ENCODE data around the gene PTPRN2.

DNA sequence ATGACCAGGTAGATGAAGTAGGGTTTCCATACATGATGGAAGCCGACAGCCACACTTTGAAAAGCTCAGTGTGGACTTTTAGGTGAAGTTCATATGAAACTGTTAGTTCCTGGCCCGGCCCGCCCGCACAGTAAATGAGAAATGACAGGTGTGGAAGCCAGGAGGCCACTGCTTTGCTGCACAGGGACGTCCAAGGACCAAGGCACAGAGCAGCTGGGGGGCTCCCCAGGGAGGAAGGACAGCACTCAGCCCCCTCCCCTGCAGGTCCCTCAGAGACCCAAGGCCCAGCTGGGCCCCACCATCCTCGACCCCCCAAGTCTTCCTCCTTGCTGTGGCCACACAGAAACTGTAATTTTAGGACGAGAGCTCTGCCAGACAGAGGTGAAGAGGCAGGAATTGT, 219.2 kb downstream of the PTPRN2 start:
- no peak for TF ChIP-seq CTCF (IDR thresholded peaks at IDR 0.05)
- no peak for TF ChIP-seq ZFX (IDR thresholded peaks at IDR 0.05; ENCODE audit: borderline replicate concordance)
